HCT116 (cell line): Measurements from ENCODE around the gene ZBTB7C.

Experiments used
- CBX3 ChIP-seq: IDR thresholded peaks from 2 replicates; pipeline ENCODE4 v1.6.1; 2012; ENCODE audit warnings: low read depth
- CTCF ChIP-seq, 3 experiments: fragments of 200-600 bp in 1 of 3; sonication (generic) in 1 of 3; IDR thresholded peaks in 2 of 3; conservative IDR thresholded peaks in 1 of 3; 2 replicates each; pipeline ENCODE4 v1.5.1; 2012 to 2017; ENCODE audit warnings: low read depth in 2 of 3, low read length in 2 of 3, antibody characterized with exemption in 1 of 3, borderline replicate concordance in 1 of 3, control low read depth in 1 of 3, mild to moderate bottlenecking in 1 of 3, mixed read lengths in 1 of 3, mixed run types in 1 of 3, moderate library complexity in 1 of 3; ENCODE audit not compliant: insufficient read depth in 1 of 3
- EZH2phosphoT487 ChIP-seq: fragments of 200-600 bp; IDR thresholded peaks from 2 replicates; pipeline ENCODE4 v1.6.1; 2018; ENCODE audit warnings: antibody characterized with exemption, borderline replicate concordance
- RAD21 ChIP-seq: IDR thresholded peaks from 2 replicates; pipeline ENCODE4 v1.6.1; 2012; ENCODE audit warnings: low read depth, mild to moderate bottlenecking

DNA sequence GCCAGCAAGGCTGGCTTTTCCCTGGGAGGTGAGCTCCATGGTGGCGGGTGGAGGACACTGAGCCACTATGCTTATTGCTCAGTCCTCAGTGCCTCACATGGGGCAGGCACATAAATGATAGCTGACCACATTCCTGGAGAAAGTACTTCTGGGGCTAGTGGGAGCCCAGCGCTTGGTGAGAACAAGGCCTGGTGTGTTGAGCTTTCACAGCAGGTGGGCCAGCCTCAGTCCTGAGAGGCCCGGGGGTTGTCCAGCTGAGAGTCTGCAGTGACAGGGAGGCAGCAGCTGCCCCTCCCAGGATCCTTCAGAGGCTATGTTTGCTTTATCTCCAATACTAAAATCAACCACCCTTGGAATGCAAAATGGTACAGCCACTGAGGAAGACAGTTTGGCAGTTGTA lies 217.7 kb downstream of the ZBTB7C start:
- TF ChIP-seq CBX3 (no peak), RAD21 (no peak), CTCF (IDR thresholded peaks at IDR 0.05 in 2 of 3, conservative IDR thresholded peaks at IDR 0.05 in 1 of 3; ENCODE audit: borderline replicate concordance in 1 of 3, insufficient read depth in 1 of 3, low read depth in 2 of 3, low read length in 2 of 3) (no peak), EZH2phosphoT487 (no peak)
